H54 (cell line): ENCODE data around the gene SOX3.

ENCODE experiments used
- DNase-seq: peaks from one replicate; pipeline ENCODE4 v3.0.0; 2011; ENCODE audit warnings: low spot score, mixed read lengths; ENCODE audit not compliant: insufficient read length
- FAIRE-seq: peaks from 3 replicates; lab custom pipeline; 2011; peaks lifted over from hg19 to GRCh38; lab: Jason Lieb, UNC
- POLR2A ChIP-seq: IDR thresholded peaks from 2 replicates; pipeline ENCODE4 v1.6.1; 2011; ENCODE audit warnings: low read depth, mild to moderate bottlenecking, low read length

The SOX3 gene

GRCh38 chrX:140503714-140504351 lies 1.0 kb downstream of the SOX3 start:
- no peak for TF ChIP-seq POLR2A
- DNase-seq (no peak), FAIRE-seq (no peak)

- no peak for TF ChIP-seq POLR2A
- no peak for DNase-seq
- no peak for FAIRE-seq
Measured at GRCh38 chrX:140503238-140503601, 1.6 kb downstream of the SOX3 start.

GRCh38 chrX:140502491-140503237 lies 2.2 kb downstream of the SOX3 start:
- FAIRE-seq: no peak
- TF ChIP-seq POLR2A: no peak
- no peak for DNase-seq

DNA sequence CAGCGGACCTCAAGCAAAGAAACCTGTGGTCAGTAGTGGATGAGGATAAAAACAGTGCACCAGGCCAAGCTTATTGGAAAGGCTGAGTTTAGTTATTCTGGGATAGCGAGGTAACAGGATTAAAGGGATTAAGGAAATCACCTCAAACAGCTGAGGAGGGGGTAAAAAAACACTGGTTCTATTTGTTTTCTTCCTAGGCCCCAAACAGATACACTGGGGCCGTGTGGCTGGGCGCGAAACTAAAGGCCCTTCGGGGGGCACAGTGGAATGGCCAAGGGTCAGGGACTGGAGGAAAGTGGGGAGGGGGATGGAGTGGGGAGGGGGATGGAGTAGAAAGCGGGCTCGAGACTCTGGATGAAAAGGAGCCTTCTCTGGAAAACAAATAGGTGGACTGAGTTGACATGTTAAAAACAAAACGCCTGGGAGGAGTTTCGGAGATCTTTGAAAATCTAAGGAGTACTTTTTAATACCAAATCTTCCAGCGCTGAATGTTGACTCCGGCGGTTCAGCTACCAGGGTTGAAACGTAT lies 2.9 kb downstream of the SOX3 start:
- no peak for FAIRE-seq
- DNase-seq: no peak
- no peak for TF ChIP-seq POLR2A

DNA sequence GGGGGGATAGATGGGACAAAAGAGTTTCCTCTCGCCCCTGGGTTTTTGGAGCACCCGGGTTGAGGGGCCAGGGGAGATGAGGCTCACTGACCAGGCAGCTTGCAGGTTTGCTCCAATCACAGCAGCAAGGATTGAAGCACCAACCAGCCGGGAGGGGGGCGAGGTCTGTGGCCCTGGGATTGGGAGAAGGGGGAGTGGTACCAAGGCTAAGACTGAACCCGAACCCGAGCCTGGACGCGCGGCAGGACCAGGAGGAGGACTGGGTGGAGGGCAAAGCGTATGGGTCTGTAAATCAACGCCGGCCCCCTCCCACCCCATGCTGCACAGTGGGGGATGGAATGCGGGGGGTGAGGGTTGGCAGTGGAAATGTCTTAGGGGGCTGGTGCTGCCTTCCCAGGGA lies 3.5 kb downstream of the SOX3 start:
- FAIRE-seq (no peak), DNase-seq (no peak)
- no peak for TF ChIP-seq POLR2A

- FAIRE-seq (no peak), DNase-seq (no peak)
- TF ChIP-seq POLR2A: no peak
Measured at GRCh38 chrX:140500441-140500840, 4.4 kb downstream of the SOX3 start.

GRCh38 chrX:140495739-140496138 lies 9.1 kb downstream of the SOX3 start:
- FAIRE-seq: no peak
- DNase-seq: no peak
- no peak for TF ChIP-seq POLR2A

GRCh38 chrX:140492066-140492994 lies 12.5 kb downstream of the SOX3 start:
- FAIRE-seq: no peak
- TF ChIP-seq POLR2A: no peak

DNA sequence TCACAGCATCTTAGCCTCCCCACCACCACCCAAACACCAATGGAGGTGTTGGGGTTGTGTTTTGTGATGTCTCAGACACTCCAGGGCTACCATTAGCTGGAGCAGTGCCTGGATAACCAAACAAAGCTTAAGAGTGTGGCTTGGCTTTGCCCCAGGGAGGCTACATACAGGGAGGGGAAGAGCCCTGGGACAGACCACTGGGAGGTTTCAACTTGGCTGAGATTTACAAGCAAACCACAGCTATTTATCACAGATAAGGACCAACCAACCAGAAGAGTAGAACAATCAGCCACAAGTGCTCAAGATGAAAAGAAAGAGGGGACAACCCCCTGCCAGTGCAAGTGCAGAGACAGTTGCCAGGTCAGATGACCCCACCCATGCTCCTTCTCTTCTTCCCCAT lies 24.1 kb downstream of the SOX3 start:
- FAIRE-seq (no peak), DNase-seq (no peak)
- TF ChIP-seq POLR2A: no peak

More at GRCh38 chrX:140492066-140492994, 12.5 kb downstream of the SOX3 start:
- no peak for DNase-seq

DNA sequence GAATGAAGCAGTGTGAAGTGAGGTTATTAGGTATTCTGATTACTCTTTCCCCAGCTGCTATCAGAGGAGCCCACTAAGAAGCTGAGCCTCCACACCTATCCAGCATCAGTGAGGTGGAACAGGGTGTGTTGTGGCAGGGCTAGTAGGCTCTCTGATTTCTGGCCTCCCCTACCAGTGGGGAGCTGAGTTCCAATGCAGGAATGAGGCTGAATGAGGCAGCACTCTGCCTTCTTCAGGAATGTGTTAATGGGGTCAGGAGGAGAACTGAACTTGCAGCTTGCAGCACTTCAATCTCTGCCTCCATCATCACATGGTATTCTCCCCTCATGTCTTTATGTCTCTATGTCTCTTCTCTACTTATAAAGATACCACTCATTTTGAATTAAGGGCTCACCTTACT lies 26.9 kb downstream of the SOX3 start:
- FAIRE-seq (no peak), DNase-seq (no peak)
- TF ChIP-seq POLR2A: no peak

- no peak for TF ChIP-seq POLR2A
- FAIRE-seq: no peak
- DNase-seq: no peak
Measured at GRCh38 chrX:140475025-140475424, 29.8 kb downstream of the SOX3 start.

DNA sequence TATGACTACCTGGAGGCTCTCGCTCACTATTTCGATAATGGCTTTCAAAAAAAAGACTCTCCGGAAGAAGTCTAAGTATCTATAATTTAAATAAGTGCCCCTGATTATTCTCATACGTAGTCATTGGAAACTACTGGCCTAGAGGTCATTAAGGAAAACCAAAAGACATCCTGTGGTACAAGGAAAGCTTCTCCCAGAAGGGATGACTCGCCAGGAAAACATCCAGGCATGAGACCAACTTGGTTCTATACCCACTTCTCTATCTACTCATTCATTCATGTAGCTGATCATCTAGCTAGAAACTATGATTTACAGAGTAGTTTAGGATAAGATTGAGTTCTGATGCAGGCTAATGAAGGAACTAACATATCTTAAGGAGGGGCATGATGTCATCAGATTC lies 37.7 kb downstream of the SOX3 start:
- DNase-seq: no peak
- TF ChIP-seq POLR2A: no peak
- no peak for FAIRE-seq
